IMR-90 (cell line): ENCODE results near the gene ZNHIT6. TPM values are rescaled to one million over a fixed set of nuclear protein-coding genes. Genes with fewer than 3 reads are reported as not detected.

Source experiments
- ATAC-seq: fragments of 200-7000 bp; cut with Tn5 transposase; 2 replicates; pipeline ENCODE4 v1.9.1; 2020; ENCODE audit warnings: low read depth, mild to moderate bottlenecking, moderate library complexity
- BruUV-seq: library from RNA; stranded (reverse); fragments of 400-500 nt; replicated peaks from 2 replicates; lab custom pipeline; 2021; lab: Mats Ljungman, UMichigan
- CTCF ChIA-PET: fragments of 300-600 bp; formaldehyde crosslinking; extraction: SDS; loops from one replicate; lab custom pipeline; 2021; ENCODE audit warnings: antibody characterized with exemption; lab: Yijun Ruan, JAX
- POLR2A ChIA-PET: fragments of 300-600 bp; sonication (Branson Sonifier 250); formaldehyde crosslinking; loops from one replicate; lab custom pipeline; 2022; ENCODE audit warnings: antibody characterized with exemption; ENCODE audit not compliant: unreplicated experiment; lab: Charles Lee
- DNase-seq: peaks from one replicate; pipeline ENCODE4 v3.0.0; 2013
- H2AFZ ChIP-seq: replicated peaks from 2 replicates; pipeline ENCODE3; 2013; ENCODE audit warnings: low read length, mild to moderate bottlenecking; ENCODE audit not compliant: poor library complexity
- H2AK5ac ChIP-seq: 2 replicates; pipeline ENCODE4 v1.6.1; 2013; ENCODE audit warnings: low read depth, low read length, inconsistent platforms
- H2AK9ac ChIP-seq: replicated peaks from 2 replicates; pipeline ENCODE3; 2013; ENCODE audit warnings: mild to moderate bottlenecking, low read depth, low read length, moderate library complexity; ENCODE audit not compliant: poor library complexity
- H2BK120ac ChIP-seq: 2 replicates; pipeline ENCODE4 v1.6.1; 2013; ENCODE audit warnings: low read depth, low read length, inconsistent platforms
- H2BK15ac ChIP-seq: 3 replicates; pipeline ENCODE4 v1.6.1; 2013; ENCODE audit warnings: low read depth, low read length, inconsistent platforms
- H2BK20ac ChIP-seq: 2 replicates; pipeline ENCODE4 v1.6.1; 2013; ENCODE audit warnings: low read depth, mild to moderate bottlenecking, inconsistent platforms, low read length, moderate library complexity
- H2BK5ac ChIP-seq: 2 replicates; pipeline ENCODE4 v1.6.1; 2013; ENCODE audit warnings: mild to moderate bottlenecking, low read depth, low read length, inconsistent platforms; ENCODE audit not compliant: poor library complexity, severe bottlenecking
- H3K14ac ChIP-seq: replicated peaks from 2 replicates; pipeline ENCODE4 v1.6.1; 2013; ENCODE audit warnings: low read depth, low read length, inconsistent platforms
- H3K18ac ChIP-seq: 2 replicates; pipeline ENCODE4 v1.6.1; 2013; ENCODE audit warnings: low read depth, low read length, control low read depth
- H3K23ac ChIP-seq: 2 replicates; pipeline ENCODE4 v1.6.1; 2013; ENCODE audit warnings: low read depth, low read length, inconsistent platforms
- H3K27ac ChIP-seq: 2 replicates; pipeline ENCODE4 v1.5.1; 2013; ENCODE audit warnings: mild to moderate bottlenecking, control low read depth, low read length; ENCODE audit not compliant: insufficient read depth
- H3K27me3 ChIP-seq: 2 replicates; pipeline ENCODE4 v1.6.1; 2013; ENCODE audit warnings: low read length; ENCODE audit not compliant: control insufficient read depth, insufficient read depth
- H3K36me3 ChIP-seq: 2 replicates; pipeline ENCODE4 v1.6.1; 2013; ENCODE audit warnings: low read length, mixed read lengths; ENCODE audit not compliant: control insufficient read depth, insufficient read depth
- H3K4ac ChIP-seq: 2 replicates; pipeline ENCODE4 v1.6.1; 2013; ENCODE audit warnings: low read depth, low read length, inconsistent platforms
- H3K4me1 ChIP-seq: 2 replicates; pipeline ENCODE4 v1.6.1; 2013; ENCODE audit warnings: low read length, mixed read lengths; ENCODE audit not compliant: control insufficient read depth, insufficient read depth
- H3K4me2 ChIP-seq: 2 replicates; pipeline ENCODE4 v1.6.1; 2013; ENCODE audit warnings: low read depth, mild to moderate bottlenecking, control low read depth, low read length, moderate library complexity
- H3K4me3 ChIP-seq: 2 replicates; pipeline ENCODE4 v1.5.1; 2013; ENCODE audit warnings: low read depth, mild to moderate bottlenecking, control low read depth, low read length, moderate library complexity; ENCODE audit not compliant: insufficient read depth
- H3K56ac ChIP-seq: 2 replicates; pipeline ENCODE4 v1.6.1; 2013; ENCODE audit warnings: low read length, inconsistent platforms; ENCODE audit not compliant: insufficient read depth; ENCODE audit errors: extremely low read depth
- H3K79me1 ChIP-seq, 2 experiments: 2 replicates each; pipeline ENCODE4 v1.6.1; 2013; ENCODE audit warnings: low read length in 2 of 2, inconsistent platforms in 1 of 2, low read depth in 1 of 2
- H3K9ac ChIP-seq: 2 replicates; pipeline ENCODE4 v1.6.1; 2013; ENCODE audit warnings: low read depth, low read length, control low read depth
- H3K9me1 ChIP-seq: 2 replicates; pipeline ENCODE4 v1.6.1; 2013; ENCODE audit warnings: low read length, inconsistent platforms; ENCODE audit not compliant: insufficient read depth
- H3K9me3 ChIP-seq: 2 replicates; pipeline ENCODE4 v1.6.1; 2013; ENCODE audit warnings: low read length; ENCODE audit not compliant: control insufficient read depth, insufficient read depth
- H4K20me1 ChIP-seq: 2 replicates; pipeline ENCODE4 v1.6.1; 2013; ENCODE audit warnings: low read length, inconsistent platforms; ENCODE audit not compliant: insufficient read depth
- H4K5ac ChIP-seq: 2 replicates; pipeline ENCODE4 v1.6.1; 2013; ENCODE audit warnings: mild to moderate bottlenecking, low read depth, low read length, control low read depth
- H4K8ac ChIP-seq, 2 experiments: 2 replicates each; pipeline ENCODE4 v1.6.1; 2013; ENCODE audit warnings: low read depth in 2 of 2, low read length in 2 of 2, control low read depth in 1 of 2, inconsistent platforms in 1 of 2
- H4K91ac ChIP-seq: 2 replicates; pipeline ENCODE4 v1.6.1; 2013; ENCODE audit warnings: low read depth, low read length, inconsistent platforms; ENCODE audit not compliant: insufficient read depth
- CHD1 ChIP-seq: IDR thresholded peaks from 2 replicates; pipeline ENCODE4 v1.6.1; 2012; ENCODE audit warnings: low read depth, low read length, improper control_type of control experiment
- MAZ ChIP-seq: IDR thresholded peaks from 2 replicates; pipeline ENCODE4 v1.6.1; 2012; ENCODE audit warnings: low read depth, mild to moderate bottlenecking, low read length, improper control_type of control experiment, moderate library complexity, borderline replicate concordance
- USF2 ChIP-seq: fragments of 150-350 bp; IDR thresholded peaks from 2 replicates; pipeline ENCODE4 v1.6.1; 2017; ENCODE audit warnings: mild to moderate bottlenecking, antibody characterized with exemption, low read length, low read depth
- WGBS, 2 experiments: methylation state at CpG; one replicate each; pipeline versions ENCODE4 v1.1.5 to v1.1.7; 2013; ENCODE audit warnings: missing lambda C conversion rate in 2 of 2; ENCODE audit not compliant: insufficient read length in 1 of 2; ENCODE audit errors: extremely low coverage in 2 of 2; 5-methylcytosine and 5-hydroxymethylcytosine counted together
- dilution Hi-C: fragments of 300-500 bp; cut with HindIII; formaldehyde crosslinking; loops from one replicate; pipeline ENCODE4 v1.14.3; 2018; ENCODE audit warnings: low sequenced_read_pairs; ENCODE audit not compliant: unreplicated experiment
- in situ Hi-C: fragments of 300-500 bp; cut with MboI; formaldehyde crosslinking; loops from 3 replicates; pipeline ENCODE4 v1.14.3; 2019; ENCODE audit warnings: low sequenced_read_pairs, inconsistent platforms, mixed read lengths
- intact Hi-C: fragments of 100-400 bp; cut with micrococcal nuclease; formaldehyde crosslinking; loops from 2 replicates; pipeline ENCODE4 v1.10.0; 2022
- polyA plus RNA-seq, 3 experiments: library from polyadenylated mRNA; depleted of rRNA; stranded (reverse); fragments of >200 nt; gene quantifications; 2 replicates each; pipeline ENCODE4 v1.2.3, GENCODE V29; 2012; ENCODE audit warnings: low replicate concordance in 1 of 3
- total RNA-seq: library from RNA; depleted of rRNA; stranded (reverse); fragments of >200 nt; gene quantifications from 2 replicates; pipeline ENCODE4 v1.2.3, GENCODE V29; 2012

ZNHIT6 gene
- total and polyA plus RNA-seq, 2 of the 4 experiments (the other 2 are of a cell fraction): 9.0 to 13.7 TPM

- BruUV-seq: no TSS peak
- peak overlapping the region; percentile 86; the same call in 1 of the 2 replicates for H3K9ac ChIP-seq
- in situ Hi-C loops: loop anchor here (25.0 kb wide), 2 partner anchors 178 to 1003 kb away; partner anchors contain the start of gene SH3GLB1
Measured at GRCh38 chr1:85708829-85709227, 595 bp upstream of the ZNHIT6 start.

More at GRCh38 chr1:85708829-85709227, 595 bp upstream of the ZNHIT6 start:
- peak overlapping the region; percentile 88 for H3K14ac ChIP-seq
- no peak for DNase-seq
- H2AK5ac ChIP-seq: no peak overlapping the region
- H3K36me3 ChIP-seq: peaks cover 5% of the 10 kb centered on the region; the same call in 1 of the 2 replicates
- H4K8ac ChIP-seq: peak overlapping the region; percentile 87 to 97
- no peaks in the 10 kb centered on the region for H3K9me1 ChIP-seq
- H3K4me1 ChIP-seq: peaks cover 1% of the 10 kb centered on the region; the same call in 1 of the 2 replicates
- no peak overlapping the region for H3K4me3 ChIP-seq
- no peak overlapping the region for H3K18ac ChIP-seq
- intact Hi-C loops (loop anchor here (1.0 to 10.0 kb wide), 6 partner anchors 141 to 646 kb away; partner anchors contain the start of gene COL24A1), dilution Hi-C loops (no loop called here)
- H4K91ac ChIP-seq: peak overlapping the region; percentile 65
- TF ChIP-seq MAZ (no peak), CHD1 (no peak), USF2 (no peak)
- no CpG with 5 or more reads among the region's 6 CpGs for WGBS, 2 experiments
- ChIA-PET CTCF (interaction anchor here (0.6 to 1.3 kb wide), 11 partner anchors 9 to 663 kb away, joined by 3 to 8 read pairs (median 4); no protein-coding TSS in a partner anchor), POLR2A (interaction anchor here (0.5 to 1.0 kb wide), 6 partner anchors 33 to 307 kb away, joined by 3 to 13 read pairs (median 4); partner anchors contain the start of gene CCN1)
- H4K5ac ChIP-seq: peak overlapping the region; percentile 85
- H2BK5ac ChIP-seq: peak overlapping the region; percentile 85
- H3K9me3 ChIP-seq: 0 out of 2 replicates have a peak, but pooled peaks cover 2% of the 10 kb centered on the region
- ATAC-seq: no peak
- H2AFZ ChIP-seq: peak overlapping the region; percentile 92
- H3K27me3 ChIP-seq: no peaks in the 10 kb centered on the region
- H3K79me1 ChIP-seq: peaks cover 21 to 31% of the 10 kb centered on the region in 2 experiments
- peak overlapping the region; percentile 83; the same call in 1 of the 2 replicates for H3K4me2 ChIP-seq
- H2AK9ac ChIP-seq: peak overlapping the region; percentile 62
- H3K56ac ChIP-seq: peak overlapping the region; percentile 63; the same call in 1 of the 2 replicates
- no peak overlapping the region for H2BK120ac ChIP-seq
- H2BK20ac ChIP-seq: no peak overlapping the region
- H4K20me1 ChIP-seq: no peaks in the 10 kb centered on the region
- H3K27ac ChIP-seq: no peak overlapping the region
- H3K23ac ChIP-seq: no peak overlapping the region
- H3K4ac ChIP-seq: peak overlapping the region; percentile 74; the same call in 1 of the 2 replicates
- H2BK15ac ChIP-seq: no peak overlapping the region
